ENCODE results near the gene CLIC4. TPM values are rescaled to one million over a fixed set of nuclear protein-coding genes. Genes with fewer than 3 reads are reported as not detected.
"Not testable (repeated sequence)": the region's sequence is repeated elsewhere in the genome, so short reads cannot be mapped to it uniquely, and the experiment has no call there.

Gene CLIC4
- total RNA-seq, 2 experiments from 2014 or later, result 14.2 to 15.5 TPM

GRCh38 chr1:24795236-24795635, 50.0 kb downstream of the CLIC4 start:
- H3K4me3 Mint-ChIP-seq, result no peak overlapping the region
- POLR2A ChIA-PET, result no interaction called here
- no peak for DNase-seq
- H3K36me3 Mint-ChIP-seq (ENCODE audit: low read depth), result peaks cover 5% of the 10 kb centered on the region
- peaks cover 4% of the 10 kb centered on the region for H3K9me3 Mint-ChIP-seq
- no peak overlapping the region for H3K27ac Mint-ChIP-seq
- CTCF ChIA-PET, result interaction anchor here (0.7 kb wide), 2 partner anchors 160 to 340 kb away, joined by 3 to 5 read pairs; no protein-coding TSS in a partner anchor
- H3K27me3 Mint-ChIP-seq, result no peaks in the 10 kb centered on the region
- no peaks in the 10 kb centered on the region for H3K4me1 Mint-ChIP-seq

GRCh38 chr1:24796524-24796923, 51.3 kb downstream of the CLIC4 start:
- POLR2A ChIA-PET, result no interaction called here

GRCh38 chr1:24799242-24799641, 54.0 kb downstream of the CLIC4 start:
- CTCF ChIA-PET, H3K27me3 Mint-ChIP-seq: not testable (repeated sequence)

More at GRCh38 chr1:24796524-24796923, 51.3 kb downstream of the CLIC4 start:
- Mint-ChIP-seq H3K27ac (no peak overlapping the region), H3K4me1 (no peaks in the 10 kb centered on the region), H3K27me3 (no peaks in the 10 kb centered on the region), H3K36me3 (ENCODE audit: low read depth) (peaks cover 7% of the 10 kb centered on the region), H3K9me3 (peaks cover 4% of the 10 kb centered on the region), H3K4me3 (no peak overlapping the region)
- DNase-seq, result no peak
- CTCF ChIA-PET, result no interaction called here

DNA sequence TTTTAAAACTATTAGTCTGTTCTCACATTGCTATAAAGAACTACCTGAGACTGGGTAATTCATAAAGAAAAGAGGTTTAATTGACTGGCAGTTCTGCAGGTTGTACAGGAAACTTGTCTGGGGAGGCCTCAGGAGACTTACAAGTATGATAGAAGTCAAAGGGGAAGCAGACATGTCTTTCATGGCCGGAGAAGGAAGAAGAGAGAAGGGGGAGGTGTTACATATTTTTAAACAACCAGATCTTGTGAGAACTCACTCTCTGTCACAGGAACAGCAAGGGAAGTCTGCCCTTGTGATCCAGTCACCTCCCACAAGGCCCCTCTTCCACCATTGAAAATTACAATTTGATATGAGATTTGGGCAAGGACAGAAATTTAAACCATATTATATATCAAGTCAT, 55.9 kb downstream of the CLIC4 start:
- H3K27ac Mint-ChIP-seq, result no peak overlapping the region
- H3K27me3 Mint-ChIP-seq, result no peaks in the 10 kb centered on the region
- POLR2A ChIA-PET, result no interaction called here
- DNase-seq, result no peak
- CTCF ChIA-PET, result interaction anchor here (0.7 kb wide), 1 partner anchor 1517 kb away, joined by 4 read pairs; no protein-coding TSS in a partner anchor
- H3K36me3 Mint-ChIP-seq (ENCODE audit: low read depth), result peaks cover 7% of the 10 kb centered on the region
- H3K4me1 Mint-ChIP-seq, result no peaks in the 10 kb centered on the region
- no peak overlapping the region for H3K4me3 Mint-ChIP-seq
- H3K9me3 Mint-ChIP-seq, result peaks cover 4% of the 10 kb centered on the region

More at GRCh38 chr1:24799242-24799641, 54.0 kb downstream of the CLIC4 start:
- H3K4me3 Mint-ChIP-seq; H3K9me3 Mint-ChIP-seq; POLR2A ChIA-PET; DNase-seq; H3K4me1 Mint-ChIP-seq; H3K27ac Mint-ChIP-seq; H3K36me3 Mint-ChIP-seq (ENCODE audit: low read depth): not testable (repeated sequence)

- Mint-ChIP-seq H3K27me3 (no peaks in the 10 kb centered on the region), H3K4me3 (no peak overlapping the region), H3K36me3 (ENCODE audit: low read depth) (peaks cover 9% of the 10 kb centered on the region), H3K27ac (no peak overlapping the region), H3K9me3 (peaks cover 4% of the 10 kb centered on the region), H3K4me1 (no peaks in the 10 kb centered on the region)
- POLR2A ChIA-PET, result no interaction called here
- DNase-seq, result no peak
- CTCF ChIA-PET, result interaction anchor here (0.7 kb wide), 2 partner anchors 11 to 15 kb away, joined by 3 read pairs; no protein-coding TSS in a partner anchor
Measured at GRCh38 chr1:24803220-24803619, 58.0 kb downstream of the CLIC4 start.

DNA sequence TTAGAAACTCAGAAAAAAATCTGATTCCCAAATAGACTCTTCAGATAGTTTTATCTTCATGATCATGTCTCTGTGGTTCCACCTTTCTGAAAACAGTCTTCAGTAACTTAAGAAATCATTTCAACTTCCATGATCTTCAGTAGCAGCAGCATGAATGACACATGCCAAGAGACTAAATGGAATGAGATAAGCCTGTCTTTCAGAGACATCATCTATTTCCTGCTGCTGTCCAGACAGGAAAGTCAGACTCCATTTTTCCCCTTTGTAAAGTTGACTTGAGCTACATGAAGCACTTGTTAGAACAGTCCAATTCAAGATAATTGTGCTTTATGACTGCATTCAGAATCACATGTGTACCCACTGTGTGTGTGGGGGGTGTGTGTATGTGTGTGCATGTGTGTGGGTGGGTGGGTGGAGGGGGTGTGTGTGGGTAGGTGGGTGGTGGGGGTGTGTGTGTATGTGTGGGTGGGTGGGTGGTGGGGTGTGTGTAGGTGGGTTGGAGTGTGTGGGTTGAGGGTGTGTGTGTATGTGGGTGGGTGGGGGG, 58.8 kb downstream of the CLIC4 start:
- ChIA-PET CTCF (no interaction called here), POLR2A (no interaction called here)
- no peak for DNase-seq
- Mint-ChIP-seq H3K9me3 (no peaks in the 10 kb centered on the region), H3K4me1 (no peaks in the 10 kb centered on the region), H3K4me3 (no peak overlapping the region), H3K36me3 (ENCODE audit: low read depth) (peaks cover 5% of the 10 kb centered on the region), H3K27me3 (no peaks in the 10 kb centered on the region), H3K27ac (no peak overlapping the region)

GRCh38 chr1:24805534-24806301, 60.5 kb downstream of the CLIC4 start:
- no peak for DNase-seq
- H3K27ac Mint-ChIP-seq, result no peak overlapping the region
- no peaks in the 10 kb centered on the region for H3K4me1 Mint-ChIP-seq
- H3K9me3 Mint-ChIP-seq, result no peaks in the 10 kb centered on the region
- peaks cover 5% of the 10 kb centered on the region for H3K36me3 Mint-ChIP-seq (ENCODE audit: low read depth)
- ChIA-PET POLR2A (no interaction called here), CTCF (no interaction called here)
- H3K4me3 Mint-ChIP-seq, result no peak overlapping the region
- no peaks in the 10 kb centered on the region for H3K27me3 Mint-ChIP-seq

GRCh38 chr1:24806588-24806987, 61.3 kb downstream of the CLIC4 start:
- Mint-ChIP-seq H3K27me3 (no peaks in the 10 kb centered on the region), H3K9me3 (no peaks in the 10 kb centered on the region), H3K4me1 (no peaks in the 10 kb centered on the region), H3K4me3 (no peak overlapping the region), H3K27ac (no peak overlapping the region), H3K36me3 (ENCODE audit: low read depth) (peaks cover 3% of the 10 kb centered on the region)
- ChIA-PET CTCF (no interaction called here), POLR2A (no interaction called here)
- no peak for DNase-seq

DNA sequence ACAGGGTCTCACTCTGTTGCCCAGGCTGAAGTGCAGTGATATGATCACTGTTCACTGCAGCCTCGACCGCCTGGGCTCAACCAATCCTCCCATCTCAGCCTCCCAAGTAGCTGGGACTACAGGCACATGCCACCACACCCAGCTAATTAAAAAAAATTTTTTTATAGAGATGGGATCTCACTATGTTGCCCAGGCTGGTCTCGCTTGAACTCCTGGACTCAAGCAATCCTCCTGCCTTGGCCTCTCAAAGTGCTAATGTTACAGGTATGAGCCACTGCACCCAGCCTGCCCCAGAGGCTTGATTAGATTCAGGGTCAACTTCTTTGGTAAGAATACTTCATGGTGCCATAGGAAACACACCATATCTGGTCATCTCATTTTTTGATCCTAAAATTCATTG, 66.2 kb downstream of the CLIC4 start:
- H3K4me3 Mint-ChIP-seq; H3K9me3 Mint-ChIP-seq; POLR2A ChIA-PET; H3K36me3 Mint-ChIP-seq (ENCODE audit: low read depth); H3K4me1 Mint-ChIP-seq; H3K27ac Mint-ChIP-seq; DNase-seq; H3K27me3 Mint-ChIP-seq: not testable (repeated sequence)
- CTCF ChIA-PET, result interaction anchor here (0.6 kb wide), 1 partner anchor 822 kb away, joined by 4 read pairs; no protein-coding TSS in a partner anchor

DNA sequence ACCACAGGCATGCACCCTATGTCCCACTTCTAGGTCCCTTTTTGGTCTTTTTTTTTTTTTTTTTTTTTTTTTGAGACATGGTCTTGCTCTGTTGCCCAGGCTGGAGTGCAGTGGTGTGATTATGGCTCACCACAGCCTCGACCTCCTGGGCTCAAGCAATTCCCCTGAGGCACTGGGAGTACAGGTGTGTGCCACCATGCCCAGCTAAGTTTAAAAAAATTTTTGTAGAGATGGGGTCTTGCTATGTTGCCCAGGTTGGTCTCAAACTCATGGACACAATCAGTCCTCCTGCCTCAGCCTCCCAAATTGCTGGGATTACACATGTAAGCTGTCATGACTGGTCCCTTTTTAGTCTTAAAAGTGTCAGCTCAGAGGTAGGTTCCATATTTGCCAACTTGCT, 75.0 kb downstream of the CLIC4 start:
- DNase-seq; H3K4me1 Mint-ChIP-seq; H3K27me3 Mint-ChIP-seq; H3K4me3 Mint-ChIP-seq; H3K27ac Mint-ChIP-seq; H3K9me3 Mint-ChIP-seq; POLR2A ChIA-PET; H3K36me3 Mint-ChIP-seq (ENCODE audit: low read depth): not testable (repeated sequence)
- CTCF ChIA-PET, result interaction anchor here (0.6 to 1.1 kb wide), 5 partner anchors 10 to 1162 kb away, joined by 3 to 4 read pairs (median 3); no protein-coding TSS in a partner anchor

GRCh38 chr1:24822887-24823286, 77.6 kb downstream of the CLIC4 start:
- ChIA-PET POLR2A (no interaction called here), CTCF (interaction anchor here (1.0 to 1.9 kb wide), 3 partner anchors 12 to 134 kb away, joined by 3 to 5 read pairs (median 4); no protein-coding TSS in a partner anchor)
- Mint-ChIP-seq H3K9me3 (no peaks in the 10 kb centered on the region), H3K36me3 (ENCODE audit: low read depth) (no peaks in the 10 kb centered on the region), H3K4me3 (no peak overlapping the region), H3K4me1 (no peaks in the 10 kb centered on the region), H3K27ac (no peak overlapping the region), H3K27me3 (no peaks in the 10 kb centered on the region)
- DNase-seq, result no peak

DNA sequence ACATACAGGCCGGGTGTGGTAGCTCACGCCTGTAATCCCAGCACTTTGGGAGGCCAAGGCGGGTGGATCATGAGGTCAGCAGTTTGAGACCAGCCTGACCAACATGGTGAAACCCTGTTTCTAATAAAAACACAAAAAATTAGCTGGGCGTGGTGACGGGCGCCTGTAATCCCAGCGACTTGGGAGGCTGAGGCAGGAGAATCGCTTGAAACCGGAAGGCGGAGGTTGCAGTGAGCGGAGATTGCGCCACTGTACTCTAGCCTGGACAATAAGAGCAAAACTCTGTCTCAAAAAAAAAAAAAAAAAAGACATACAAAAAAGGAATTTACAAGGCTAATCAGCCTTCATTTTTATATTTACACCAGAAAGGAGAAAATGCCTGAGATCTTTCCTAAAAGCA, 78.2 kb downstream of the CLIC4 start:
- not testable (repeated sequence) for H3K27ac Mint-ChIP-seq; DNase-seq; H3K4me3 Mint-ChIP-seq; H3K9me3 Mint-ChIP-seq; H3K27me3 Mint-ChIP-seq; H3K4me1 Mint-ChIP-seq; H3K36me3 Mint-ChIP-seq (ENCODE audit: low read depth)
- CTCF ChIA-PET, result interaction anchor here (0.6 to 1.9 kb wide), 5 partner anchors 11 to 602 kb away, joined by 3 to 5 read pairs (median 4); no protein-coding TSS in a partner anchor
- POLR2A ChIA-PET, result interaction anchor here (0.6 kb wide), 1 partner anchor 260 kb away, joined by 6 read pairs; no protein-coding TSS in a partner anchor

GRCh38 chr1:24825174-24825573, 79.9 kb downstream of the CLIC4 start:
- Mint-ChIP-seq H3K4me1 (no peaks in the 10 kb centered on the region), H3K4me3 (no peak overlapping the region)

More at GRCh38 chr1:24825174-24825573, 79.9 kb downstream of the CLIC4 start:
- ChIA-PET CTCF (interaction anchor here (1.2 kb wide), 1 partner anchor 8 kb away, joined by 4 read pairs; no protein-coding TSS in a partner anchor), POLR2A (no interaction called here)
- Mint-ChIP-seq H3K27ac (no peak overlapping the region), H3K9me3 (no peaks in the 10 kb centered on the region), H3K36me3 (ENCODE audit: low read depth) (no peaks in the 10 kb centered on the region), H3K27me3 (no peaks in the 10 kb centered on the region)
- DNase-seq, result no peak

All from activated CD4-positive, alpha-beta T cell treated with anti-CD3 and anti-CD28 coated beads, Interleukin-2, amount 10 ng/mL, durations not matched to agents 7 days and 5 days (primary cell).